Muscle of arm (tissue), 12 donors: ENCODE results near the gene PDE3A. TPM values are rescaled to one million over a fixed set of nuclear protein-coding genes. Genes with fewer than 3 reads are reported as not detected.

ENCODE experiments used
- DNase-seq: peaks from one replicate; pipeline ENCODE4 v3.0.0-alpha.2; 2013
- polyA plus RNA-seq, 12 donors: library from polyadenylated mRNA; unstranded; fragments of 120-200 nt; gene quantifications; one replicate each; pipeline ENCODE4 v1.2.1, GENCODE V29; 2013; ENCODE audit not compliant: insufficient read length in 12 of 12

The PDE3A gene
- polyA plus RNA-seq, 12 donors: 8.6 to 13.2 (median 11.0) TPM; not detected in 1

DNA sequence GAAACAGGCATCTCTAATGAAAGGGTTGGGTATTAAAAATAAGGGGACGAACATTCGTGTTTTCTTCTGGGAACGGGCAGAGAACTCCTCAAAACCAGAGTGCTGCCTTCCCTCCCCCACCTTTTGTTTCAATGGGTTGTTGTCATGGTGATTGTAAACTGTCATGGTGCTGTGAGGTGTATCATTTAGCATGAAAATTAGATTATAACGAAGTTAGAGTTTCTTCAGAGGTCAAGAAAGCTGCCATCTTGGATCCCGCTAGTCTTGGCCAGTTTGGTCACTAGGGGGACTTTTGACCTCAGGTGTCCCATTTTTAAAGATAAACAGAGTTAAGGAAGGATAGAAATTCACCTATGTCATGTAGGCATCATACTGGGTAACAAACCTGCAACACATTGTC is 123.0 kb downstream of the PDE3A start:
- DNase-seq: no peak

DNA sequence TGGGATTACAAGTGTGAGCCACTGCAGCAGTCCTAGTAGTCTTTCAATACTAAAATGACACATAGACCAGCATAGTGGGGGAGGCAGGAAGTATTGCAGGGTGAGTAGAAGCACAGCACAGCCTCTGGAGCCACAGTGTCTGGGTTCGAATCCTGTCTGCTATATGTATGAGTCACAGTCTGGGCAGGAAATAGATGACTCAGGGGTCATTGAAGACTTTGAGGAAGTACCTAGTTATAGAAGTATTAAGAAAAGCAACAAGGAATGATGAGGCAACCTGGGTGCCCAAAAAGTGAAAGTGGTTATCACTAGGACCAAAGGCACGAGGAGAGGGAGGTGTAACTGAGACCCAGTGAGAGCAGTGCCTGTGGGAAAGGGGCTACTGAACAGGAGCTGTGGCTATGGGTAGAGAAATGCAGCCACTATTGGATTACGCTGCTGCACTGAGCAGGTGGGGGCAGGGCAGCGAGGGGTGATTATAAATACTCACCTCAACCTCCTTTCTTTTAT is 124.0 kb downstream of the PDE3A start:
- no peak for DNase-seq

DNA sequence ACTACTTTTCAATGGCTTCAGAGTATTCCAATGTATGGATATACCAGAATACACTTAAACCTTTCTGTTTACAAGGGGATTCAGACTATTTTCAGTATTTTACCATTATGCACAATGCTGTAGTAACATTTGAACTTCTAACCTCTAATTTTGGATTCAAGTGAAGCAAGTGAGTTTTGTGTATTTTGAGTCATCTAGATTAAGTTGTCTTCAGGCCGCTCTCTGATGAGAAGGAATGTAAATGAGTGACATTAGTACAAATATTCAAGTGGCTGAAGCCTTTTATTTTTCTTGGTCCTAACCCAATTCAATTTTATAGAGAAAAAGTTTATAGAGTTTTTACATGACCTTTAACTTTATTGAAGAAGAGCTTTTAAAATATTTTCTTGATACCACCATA is 125.6 kb downstream of the PDE3A start:
- DNase-seq: no peak

DNA sequence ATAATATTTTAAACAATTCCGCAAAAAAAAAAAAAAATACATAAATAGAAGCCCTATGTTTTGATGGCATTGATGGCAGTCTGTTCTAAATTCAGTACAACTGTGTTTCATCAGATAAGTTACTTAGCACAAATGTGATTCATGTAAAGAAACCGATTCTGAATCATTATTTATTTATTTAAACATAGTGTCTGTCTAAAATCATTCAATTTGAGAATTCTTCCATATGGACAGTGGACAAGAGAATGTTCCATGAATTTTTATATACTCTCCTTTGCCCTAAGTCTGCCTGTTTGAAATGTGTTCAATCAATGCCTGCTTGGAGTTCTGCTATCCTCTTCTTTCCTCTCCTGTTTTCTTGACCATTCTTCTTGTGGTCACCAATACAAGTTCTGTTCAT is 126.5 kb downstream of the PDE3A start:
- DNase-seq: no peak

DNA sequence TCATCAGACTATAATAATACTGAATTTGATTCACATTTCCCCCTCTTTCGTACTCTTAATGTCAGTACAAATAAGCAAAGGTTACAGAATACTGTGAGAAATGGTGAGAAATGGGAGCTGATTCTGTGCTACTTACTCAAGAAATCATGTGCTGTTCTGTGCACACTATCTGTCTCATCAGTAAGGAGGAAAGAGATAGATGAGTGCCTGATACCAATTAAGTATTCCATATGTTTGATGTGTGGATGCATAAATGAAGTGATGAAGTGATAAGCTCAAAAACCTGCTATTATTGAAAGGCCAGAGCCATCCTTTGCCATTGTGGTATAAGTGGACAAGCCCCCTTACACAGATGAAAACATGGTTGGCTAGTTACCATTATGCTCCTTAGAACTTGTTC is 127.7 kb downstream of the PDE3A start:
- DNase-seq: no peak

DNA sequence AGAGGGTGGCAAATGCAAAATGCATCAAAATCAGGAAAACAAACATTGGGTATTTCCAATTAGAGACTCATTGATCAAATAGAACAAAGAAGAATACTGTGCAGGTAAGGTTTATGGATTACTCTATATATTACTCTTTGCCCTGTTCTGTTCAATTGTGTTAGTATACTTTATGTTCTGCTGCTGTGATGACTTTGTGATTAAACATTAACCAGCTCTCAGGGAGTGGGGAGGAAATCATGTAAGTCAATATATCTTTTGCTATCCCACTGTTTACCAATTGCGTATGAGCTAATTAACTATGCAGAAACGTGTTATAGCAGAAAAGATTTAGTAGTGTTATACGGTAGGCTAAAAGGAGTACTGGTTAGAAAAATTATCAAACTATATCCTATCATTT is 129.4 kb downstream of the PDE3A start:
- no peak for DNase-seq

DNA sequence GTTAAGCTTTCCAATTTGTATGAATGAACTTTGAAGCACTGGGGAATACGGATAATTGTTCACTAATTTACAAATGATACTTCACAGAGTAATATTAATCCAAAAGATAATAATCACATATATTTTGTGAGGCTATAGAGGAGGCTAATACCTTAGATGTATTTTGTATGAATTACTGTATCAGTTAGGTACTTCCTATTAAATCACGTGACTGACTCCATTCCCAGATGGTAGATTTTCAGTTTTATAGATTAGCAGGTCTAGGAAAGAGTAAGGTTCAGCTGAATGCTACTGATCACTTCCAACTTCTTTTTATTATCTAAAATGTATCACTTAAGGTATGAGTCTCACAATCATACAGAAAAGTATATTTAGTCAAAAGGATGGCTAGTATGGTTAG is 133.6 kb downstream of the PDE3A start:
- DNase-seq: no peak

DNA sequence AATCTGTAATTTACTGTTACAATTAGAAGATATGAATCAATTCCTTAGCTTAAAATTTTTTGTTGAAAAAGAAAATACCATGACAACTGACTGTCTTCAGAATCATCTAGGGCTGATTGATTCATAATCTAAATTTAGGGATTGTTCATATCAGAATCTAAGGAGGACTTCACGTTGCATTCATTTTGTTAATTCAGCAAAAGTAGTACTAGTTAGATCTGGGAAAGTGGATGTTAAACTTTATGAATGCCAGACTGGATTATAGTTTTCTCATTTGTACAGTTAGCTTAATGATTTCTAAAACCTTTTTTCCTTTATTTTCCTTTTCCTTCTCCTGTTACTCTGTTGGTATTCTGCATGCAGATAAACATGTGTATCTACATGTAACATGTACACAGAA is 135.5 kb downstream of the PDE3A start:
- DNase-seq: no peak

DNA sequence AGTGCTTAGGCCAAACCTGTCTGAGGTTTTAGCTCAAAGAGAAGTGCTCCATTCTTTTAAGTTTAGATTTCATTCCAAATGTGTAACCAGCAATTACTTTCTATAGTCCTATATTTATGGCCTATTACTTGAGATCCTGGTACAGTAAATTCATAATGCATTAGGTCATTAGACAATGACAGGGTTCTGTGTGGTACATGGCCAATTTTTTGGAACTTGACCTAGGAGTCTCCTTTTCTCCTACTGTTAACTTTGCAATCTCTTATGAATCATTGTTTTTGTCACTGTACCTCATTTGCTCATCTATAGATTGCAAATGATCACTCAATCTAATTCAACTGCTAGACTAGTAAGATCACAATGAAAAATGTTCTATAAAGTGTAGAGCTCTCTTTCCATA is 136.7 kb downstream of the PDE3A start:
- DNase-seq: no peak

DNA sequence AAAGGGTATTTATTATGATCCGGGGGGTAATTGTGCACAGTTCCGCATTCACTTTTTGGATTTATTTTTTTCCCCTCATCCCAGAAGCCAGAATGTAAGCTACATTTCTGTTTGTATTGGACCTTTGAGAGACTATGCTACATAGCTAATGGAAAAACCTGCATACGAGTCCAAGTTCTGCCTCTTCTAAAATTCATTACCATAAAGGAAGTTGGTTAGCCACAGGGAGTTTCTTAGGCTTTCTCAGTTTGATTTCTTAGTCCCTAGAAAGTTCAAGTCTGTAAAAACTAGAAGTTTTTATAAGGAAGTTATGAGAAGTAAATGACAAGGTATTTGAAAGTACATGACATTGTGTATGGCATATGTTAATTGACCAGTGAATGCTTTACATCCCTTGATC is 138.7 kb downstream of the PDE3A start:
- DNase-seq: peak; percentile 72

DNA sequence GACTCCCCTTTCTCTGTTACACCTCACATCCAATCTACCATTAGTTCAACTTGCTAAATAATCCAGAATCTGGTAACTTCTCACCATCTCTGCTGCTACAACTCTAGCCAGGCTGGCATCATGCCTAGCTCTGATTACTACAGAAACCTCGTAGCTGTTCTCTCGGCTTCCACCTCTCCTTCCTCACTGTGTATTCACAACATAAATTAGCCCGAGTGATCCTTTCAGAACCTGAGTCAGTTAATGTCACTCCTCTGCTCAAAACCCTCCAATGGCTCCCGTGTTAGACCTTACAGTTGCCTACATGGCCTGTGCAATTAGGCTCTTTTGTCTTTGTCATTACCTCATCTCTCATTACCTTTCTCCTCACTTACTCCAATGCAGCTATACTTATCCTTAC is 139.4 kb downstream of the PDE3A start:
- no peak for DNase-seq

DNA sequence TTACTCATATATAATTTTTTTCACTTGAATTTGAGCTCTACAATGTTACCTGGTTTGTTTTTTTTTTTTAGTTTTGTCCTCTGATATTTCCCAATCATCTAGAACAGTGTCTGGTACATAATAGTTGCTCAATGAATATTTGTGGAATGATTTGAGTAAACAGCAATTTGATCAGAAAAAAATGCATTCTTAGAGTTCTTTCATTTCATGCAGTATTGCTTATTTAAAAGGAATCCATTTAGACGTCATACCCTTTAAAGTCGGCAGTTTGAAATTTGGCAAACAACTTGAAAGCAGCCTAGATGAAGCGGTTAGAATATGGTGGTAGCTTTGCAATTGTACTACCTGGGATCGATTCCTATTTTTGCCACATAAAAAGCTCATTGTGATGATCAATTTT is 140.0 kb downstream of the PDE3A start:
- no peak for DNase-seq

DNA sequence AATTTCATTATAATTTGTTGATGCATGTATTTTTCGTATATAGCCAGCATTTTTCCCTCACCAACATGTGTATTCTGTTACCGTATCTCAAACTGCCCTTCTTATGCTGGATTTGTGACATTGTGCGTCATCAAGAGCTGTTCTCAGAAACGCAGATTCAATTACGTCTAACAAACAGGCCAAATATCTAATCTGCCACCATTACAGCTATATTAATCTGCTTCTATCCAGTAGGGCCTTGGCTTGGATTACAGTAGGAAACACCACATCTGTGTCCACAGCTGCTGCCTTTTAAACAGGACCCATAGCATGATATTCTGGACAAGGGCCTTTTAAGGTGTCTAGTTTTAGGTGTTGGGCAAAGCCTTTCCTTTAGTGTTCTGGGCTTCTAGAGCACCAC is 140.6 kb downstream of the PDE3A start:
- DNase-seq: no peak

DNA sequence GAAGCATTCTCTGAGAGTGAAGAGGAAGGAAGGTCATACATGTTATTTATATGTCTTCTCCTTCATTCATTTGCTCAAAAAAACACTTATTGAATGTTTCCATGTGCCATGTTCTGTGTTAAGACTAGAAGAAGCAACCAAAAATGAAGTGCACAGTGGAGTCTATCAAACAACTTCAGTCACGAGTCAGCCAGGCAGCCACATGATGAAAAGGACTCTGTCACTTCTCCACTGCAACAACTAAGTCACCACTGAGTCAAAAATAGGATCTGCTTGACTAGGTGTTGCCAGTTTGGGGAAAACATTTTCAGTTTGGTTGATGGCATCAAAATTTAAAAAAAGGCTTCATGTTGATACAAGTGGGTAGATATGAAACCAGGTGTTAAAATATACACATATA is 142.5 kb downstream of the PDE3A start:
- DNase-seq: no peak

DNA sequence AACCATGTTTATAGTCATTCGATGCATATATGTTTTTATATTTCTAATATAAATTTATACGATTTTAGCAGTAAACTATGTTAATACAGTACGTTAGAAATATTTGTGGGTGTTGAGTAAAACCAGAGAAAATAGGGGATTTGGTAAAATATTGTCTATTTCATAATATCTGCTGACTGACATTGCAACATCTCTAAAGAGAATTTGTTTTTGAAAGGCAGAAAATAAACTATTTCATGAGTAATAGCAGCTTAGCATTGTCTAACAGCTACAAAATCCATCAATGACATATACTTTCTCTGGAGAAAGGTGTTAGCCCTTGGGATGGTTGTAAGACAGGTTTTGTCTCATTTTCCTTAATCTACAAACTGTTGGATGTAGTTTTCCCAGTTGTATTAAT is 144.9 kb downstream of the PDE3A start:
- DNase-seq: no peak

DNA sequence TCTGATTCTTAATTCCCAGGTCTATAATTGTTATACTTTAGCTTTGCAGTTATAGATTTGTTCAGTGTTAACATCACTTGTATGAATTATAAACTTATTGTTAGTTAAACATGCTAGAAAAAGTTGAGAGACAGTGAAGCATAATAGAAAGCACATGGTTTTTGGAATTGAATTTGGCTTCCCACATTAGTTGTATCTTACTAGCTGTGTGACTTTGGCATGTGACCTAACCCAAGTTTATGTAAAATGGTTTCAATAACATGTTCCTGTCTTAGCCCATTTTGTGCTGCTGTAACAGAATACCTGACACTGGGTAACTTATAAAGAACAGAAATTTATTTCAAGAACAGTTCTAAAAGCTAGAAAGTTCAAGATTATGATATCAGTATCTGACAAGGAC is 146.3 kb downstream of the PDE3A start:
- DNase-seq: no peak

DNA sequence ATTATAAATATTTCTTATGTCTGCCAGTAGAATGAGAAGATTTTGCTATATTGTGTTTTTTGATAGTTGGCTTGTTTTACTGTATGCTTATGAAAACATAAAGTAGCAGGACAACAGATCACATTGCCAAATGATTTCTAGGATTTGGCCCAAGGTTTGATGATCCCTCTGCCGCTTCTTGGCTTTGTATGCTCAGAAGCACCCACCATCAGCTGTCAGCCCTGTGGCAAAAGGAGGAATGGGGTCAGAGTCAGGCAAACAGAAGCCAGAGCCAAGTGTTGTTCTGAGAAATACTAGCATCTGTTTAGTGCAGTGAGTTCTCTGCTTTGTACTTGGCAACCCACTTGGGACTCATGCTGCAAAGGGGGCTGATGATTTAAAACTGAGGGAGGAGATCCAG is 152.2 kb downstream of the PDE3A start:
- DNase-seq: peak; percentile 54

DNA sequence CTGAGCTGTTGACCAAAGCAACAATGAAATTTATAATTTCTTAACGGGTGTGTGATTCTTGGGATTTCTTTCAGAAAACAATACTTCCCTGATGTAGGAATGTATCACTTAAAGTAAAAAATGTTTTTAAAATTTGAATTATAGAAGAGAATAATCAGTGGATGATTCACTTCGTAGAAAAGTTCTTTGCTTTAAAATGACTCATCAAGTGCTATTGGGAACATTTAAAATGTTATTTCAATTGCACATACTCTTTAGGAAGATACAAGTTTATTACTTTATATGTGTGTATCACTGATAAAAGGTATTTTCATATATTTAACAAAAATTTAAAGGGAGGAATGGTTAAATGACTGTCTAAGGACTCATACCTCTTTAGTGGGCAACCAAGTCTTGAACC is 155.3 kb downstream of the PDE3A start:
- DNase-seq: no peak

DNA sequence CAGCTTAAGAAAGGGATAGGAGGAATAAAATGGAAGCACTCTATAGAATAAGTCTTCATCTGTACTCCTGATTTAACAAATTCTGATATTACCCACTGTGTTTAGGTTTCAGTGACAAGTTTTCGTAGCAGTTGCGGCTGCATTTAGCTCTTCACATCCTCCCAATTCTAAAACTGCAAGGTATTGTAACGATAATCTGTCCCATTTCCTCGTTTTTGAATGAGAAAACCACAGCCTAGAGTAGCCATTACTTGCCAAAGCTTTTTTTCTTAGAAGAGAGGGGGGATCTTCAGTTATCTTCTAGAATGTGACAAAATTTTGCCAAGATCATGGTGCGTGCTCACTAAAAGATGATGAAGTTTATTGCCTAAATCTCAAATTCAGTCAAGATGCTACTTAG is 155.8 kb downstream of the PDE3A start:
- no peak for DNase-seq

DNA sequence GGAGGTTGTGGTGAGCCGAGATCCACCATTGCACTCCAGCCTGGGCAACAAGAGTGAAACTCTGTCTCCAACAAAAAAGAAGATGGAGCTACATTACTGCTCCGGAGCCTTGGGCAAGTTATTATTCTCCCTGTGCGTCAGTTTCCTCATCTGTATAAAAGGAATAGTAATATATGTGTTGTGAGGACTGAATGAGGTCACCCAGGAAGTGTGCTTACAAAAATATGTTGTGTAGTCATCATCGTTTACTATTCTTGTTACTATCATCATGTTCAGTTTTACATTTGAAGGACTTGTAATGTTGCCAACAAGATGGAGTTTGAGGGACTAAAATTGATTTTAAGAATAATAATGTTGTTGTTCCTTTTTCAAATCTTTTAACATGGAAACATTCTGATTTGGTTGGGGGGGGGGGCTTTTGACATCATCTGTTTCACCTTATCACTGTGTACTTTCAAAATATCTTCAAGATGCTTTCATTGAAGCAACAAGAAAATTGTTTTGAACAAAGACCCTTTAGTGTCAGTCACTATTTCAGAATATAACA is 156.8 kb downstream of the PDE3A start:
- DNase-seq: no peak

DNA sequence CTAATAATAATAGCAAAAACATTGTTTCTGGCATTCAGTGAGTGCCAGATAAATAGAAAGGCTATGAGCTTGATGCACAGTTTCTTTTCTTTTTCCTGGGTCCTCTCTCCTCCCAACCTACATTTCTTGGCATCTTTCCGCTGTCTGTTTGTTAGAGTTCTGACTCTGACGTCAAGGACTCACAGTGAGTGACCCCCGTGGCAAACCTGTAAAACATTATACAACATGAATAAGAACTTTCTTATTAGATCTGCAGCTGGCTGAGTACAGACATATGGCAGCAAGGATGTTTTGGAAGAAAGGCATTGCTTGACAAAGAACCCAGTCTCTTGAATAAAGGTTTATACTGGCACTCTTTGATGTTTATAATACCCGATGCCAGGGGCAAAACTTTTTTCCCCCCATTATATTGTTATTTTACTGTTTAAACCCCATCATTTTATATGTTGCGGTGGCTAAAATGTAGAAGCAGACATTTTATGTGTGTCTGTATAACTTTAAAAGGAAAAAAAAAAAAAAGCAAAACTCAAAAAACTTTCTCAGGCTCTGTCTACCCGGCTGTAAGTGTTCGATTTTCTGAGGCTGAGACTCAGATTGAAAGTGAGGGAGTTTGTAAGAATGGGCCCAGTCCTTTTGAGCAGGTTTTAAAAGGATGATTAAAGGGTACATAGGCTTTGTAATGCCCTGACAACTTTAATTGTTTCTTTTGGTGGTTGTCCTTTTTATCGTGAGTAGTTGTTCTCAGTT is 159.3 kb downstream of the PDE3A start:
- DNase-seq: no peak

DNA sequence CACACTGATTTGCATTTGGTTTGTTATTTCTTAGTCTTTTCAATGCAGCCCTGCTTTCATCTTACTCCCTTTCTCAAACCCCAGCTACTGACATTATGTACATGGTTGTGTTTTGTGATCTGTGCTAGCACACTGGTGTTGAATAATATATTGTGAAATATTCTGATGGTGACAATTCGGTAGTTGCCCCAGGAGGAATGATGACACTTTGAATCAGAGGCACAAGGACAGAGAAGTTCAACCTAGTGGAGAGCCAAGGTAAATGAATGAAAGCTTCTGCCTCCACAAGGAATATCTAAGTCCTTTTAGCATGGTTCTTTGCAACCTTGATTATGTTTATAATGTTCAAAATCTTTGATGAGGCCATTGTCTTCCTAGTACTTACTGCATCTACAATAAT is 159.9 kb downstream of the PDE3A start:
- DNase-seq: no peak

DNA sequence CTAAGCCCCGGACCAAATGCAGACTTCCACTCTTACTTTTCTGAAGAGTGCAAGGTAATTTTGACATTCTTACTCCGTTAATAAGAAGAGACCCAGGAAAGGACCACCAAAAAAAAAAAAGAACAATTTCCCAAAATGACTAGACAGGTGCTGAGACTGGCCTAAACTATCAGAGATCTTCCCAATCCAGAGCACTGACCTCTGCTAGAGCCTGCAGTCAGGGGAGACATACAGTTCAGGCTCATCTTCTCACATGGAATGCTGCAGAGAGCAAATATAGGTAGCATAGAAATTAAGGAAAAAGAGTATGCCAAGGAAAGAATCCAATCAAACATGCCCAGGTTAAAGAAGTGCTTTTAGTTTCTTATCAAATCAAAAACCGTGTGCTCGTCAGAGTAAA is 177.9 kb downstream of the PDE3A start:
- DNase-seq: no peak
